Fibroblast of lung (primary cell): ENCODE measurements around the gene DDI2. TPM values are rescaled to one million over a fixed set of nuclear protein-coding genes. Genes with fewer than 3 reads are reported as not detected.

ENCODE experiments used
- DNase-seq, 2 donors: peaks; one replicate each; pipeline versions ENCODE4 v3.0.0 to v3.0.0-alpha.2; 2010; ENCODE audit warnings: low read depth in 2 of 2
- H2AFZ ChIP-seq: 2 replicates; pipeline ENCODE4 v1.5.1; 2012; ENCODE audit warnings: low read length, control low read depth, inconsistent platforms
- H3K27ac ChIP-seq: 2 replicates; pipeline ENCODE4 v1.5.1; 2011; ENCODE audit warnings: low read length, control low read depth; ENCODE audit not compliant: insufficient read depth
- H3K27me3 ChIP-seq: 2 replicates; pipeline ENCODE4 v1.5.1; 2011; ENCODE audit warnings: mild to moderate bottlenecking, low read length; ENCODE audit not compliant: control insufficient read depth, insufficient read depth
- H3K36me3 ChIP-seq: 2 replicates; pipeline ENCODE4 v1.5.1; 2011; ENCODE audit warnings: low read length; ENCODE audit not compliant: control insufficient read depth, insufficient read depth
- H3K4me1 ChIP-seq: 2 replicates; pipeline ENCODE4 v1.5.1; 2011; ENCODE audit warnings: low read length; ENCODE audit not compliant: control insufficient read depth, insufficient read depth; ENCODE audit errors: extremely low read depth
- H3K4me2 ChIP-seq: 2 replicates; pipeline ENCODE4 v1.5.1; 2011; ENCODE audit warnings: low read length, control low read depth; ENCODE audit not compliant: insufficient read depth; ENCODE audit errors: extremely low read depth
- H3K4me3 ChIP-seq, 4 experiments: fragments of 200-600 bp in 1 of 4; sonication (generic) in 1 of 4; replicated peaks in 1 of 4; 2 replicates each; pipeline ENCODE4 v1.5.1; 2011 to 2016; ENCODE audit warnings: low read length in 4 of 4, low read depth in 3 of 4, mild to moderate bottlenecking in 3 of 4, control low read depth in 2 of 4, inconsistent platforms in 1 of 4, mixed read lengths in 1 of 4; ENCODE audit not compliant: insufficient read depth in 1 of 4; ENCODE audit errors: control extremely low read depth in 1 of 4
- H3K79me2 ChIP-seq: 2 replicates; pipeline ENCODE4 v1.5.1; 2012; ENCODE audit warnings: mild to moderate bottlenecking, low read length, inconsistent platforms; ENCODE audit not compliant: control insufficient read depth, insufficient read depth
- H3K9ac ChIP-seq: 2 replicates; pipeline ENCODE4 v1.5.1; 2011; ENCODE audit warnings: mild to moderate bottlenecking, low read length, control low read depth; ENCODE audit not compliant: insufficient read depth
- H3K9me3 ChIP-seq: 2 replicates; pipeline ENCODE4 v1.5.1; 2012; ENCODE audit warnings: low read depth, low read length; ENCODE audit not compliant: control insufficient read depth, insufficient read depth
- H4K20me1 ChIP-seq: 2 replicates; pipeline ENCODE4 v1.5.1; 2011; ENCODE audit warnings: low read length; ENCODE audit not compliant: control insufficient read depth, insufficient read depth; ENCODE audit errors: extremely low read depth
- CTCF ChIP-seq, 2 donors: IDR thresholded peaks in 1 of 2; conservative IDR thresholded peaks in 1 of 2; 1 replicate in 1 of 2; 2 replicates in 1 of 2; pipeline ENCODE4 v1.5.1; 2011 to 2012; ENCODE audit warnings: low read length in 2 of 2, control low read depth in 1 of 2, inconsistent platforms in 1 of 2, low read depth in 1 of 2, mild to moderate bottlenecking in 1 of 2
- EZH2 ChIP-seq: IDR thresholded peaks from 2 replicates; pipeline ENCODE4 v1.5.1; 2012; ENCODE audit warnings: low read length, control low read depth, mild to moderate bottlenecking; ENCODE audit errors: missing control alignments
- polyA plus RNA-seq, 2 donors: library from polyadenylated mRNA; depleted of rRNA in 1 of 2; stranded (reverse) in 1 of 2; unstranded in 1 of 2; fragments of >200 nt; gene quantifications; 2 replicates each; pipeline ENCODE4 v1.2.1, GENCODE V29; 2011 to 2012; ENCODE audit warnings: missing spikeins in 1 of 2
- total RNA-seq: library from RNA; depleted of rRNA; stranded (reverse); fragments of >200 nt; gene quantifications from 2 replicates; pipeline ENCODE4 v1.2.1, GENCODE V29; 2014

Gene DDI2
- total and polyA plus RNA-seq, 2 donors (not counting 1 experiment from before 2014, with no cell fraction given), result 9.3 to 11.7 TPM

- Histone ChIP-seq H3K36me3 (peaks cover 5% of the 10 kb centered on the region), H3K9me3 (no peaks in the 10 kb centered on the region), H3K79me2 (no peaks in the 10 kb centered on the region), H3K4me2 (no peak overlapping the region), H3K4me3 (no peak overlapping the region), H3K27ac (no peak overlapping the region), H3K27me3 (no peaks in the 10 kb centered on the region), H3K9ac (no peak overlapping the region), H4K20me1 (no peaks in the 10 kb centered on the region), H3K4me1 (no peaks in the 10 kb centered on the region), H2AFZ (no peak overlapping the region)
- no peak for DNase-seq
- TF ChIP-seq EZH2, result no peak
- TF ChIP-seq CTCF (conservative IDR thresholded peaks at IDR 0.05 in 1 of 2, IDR thresholded peaks at IDR 0.05 in 1 of 2; ENCODE audit: low read depth in 1 of 2, low read length in 2 of 2), result no peak
Observed at GRCh38 chr1:15636436-15636835, 19.2 kb downstream of the DDI2 start.

DNA sequence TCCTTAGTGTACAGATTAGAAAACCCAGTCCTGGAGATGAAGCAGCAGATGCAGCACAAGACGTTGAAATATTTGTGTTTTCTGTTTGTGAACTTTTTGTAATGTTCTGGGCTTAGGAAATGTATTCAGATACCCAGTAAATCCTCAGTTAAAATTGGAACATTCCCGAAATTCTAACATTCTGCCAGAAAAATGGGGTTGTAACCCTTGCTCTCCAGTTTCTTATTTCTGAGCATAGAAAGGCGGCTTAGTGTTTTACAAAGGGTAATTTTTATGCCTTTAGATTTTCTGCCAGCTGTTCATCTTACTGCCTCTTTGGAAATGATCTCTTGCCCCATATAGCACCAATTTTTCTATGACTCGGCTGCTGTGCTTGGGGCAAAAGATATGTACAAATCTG, 20.6 kb downstream of the DDI2 start:
- H4K20me1 ChIP-seq, result no peaks in the 10 kb centered on the region
- no peaks in the 10 kb centered on the region for H3K9me3 ChIP-seq
- no peaks in the 10 kb centered on the region for H3K4me1 ChIP-seq
- no peak overlapping the region for H3K4me2 ChIP-seq
- no peaks in the 10 kb centered on the region for H3K27me3 ChIP-seq
- H3K9ac ChIP-seq, result no peak overlapping the region
- H3K79me2 ChIP-seq, result no peaks in the 10 kb centered on the region
- no peak for TF ChIP-seq CTCF (conservative IDR thresholded peaks at IDR 0.05 in 1 of 2, IDR thresholded peaks at IDR 0.05 in 1 of 2; ENCODE audit: low read depth in 1 of 2, low read length in 2 of 2)
- TF ChIP-seq EZH2, result no peak
- no peak overlapping the region for H3K27ac ChIP-seq
- H2AFZ ChIP-seq, result no peak overlapping the region
- no peak for DNase-seq
- no peak overlapping the region for H3K4me3 ChIP-seq
- peaks cover 5% of the 10 kb centered on the region for H3K36me3 ChIP-seq

- no peak overlapping the region for H3K4me2 ChIP-seq
- H3K36me3 ChIP-seq, result peaks cover 3% of the 10 kb centered on the region
- H4K20me1 ChIP-seq, result no peaks in the 10 kb centered on the region
- TF ChIP-seq CTCF (conservative IDR thresholded peaks at IDR 0.05 in 1 of 2, IDR thresholded peaks at IDR 0.05 in 1 of 2; ENCODE audit: low read depth in 1 of 2, low read length in 2 of 2) (no peak), EZH2 (no peak)
- no peak for DNase-seq
- no peaks in the 10 kb centered on the region for H3K79me2 ChIP-seq
- H3K4me1 ChIP-seq, result no peaks in the 10 kb centered on the region
- no peak overlapping the region for H3K9ac ChIP-seq
- H3K9me3 ChIP-seq, result no peaks in the 10 kb centered on the region
- H3K27ac ChIP-seq, result no peak overlapping the region
- H3K27me3 ChIP-seq, result no peaks in the 10 kb centered on the region
- H2AFZ ChIP-seq, result no peak overlapping the region
- H3K4me3 ChIP-seq, result no peak overlapping the region
Observed at GRCh38 chr1:15639262-15639661, 22.0 kb downstream of the DDI2 start.
